ENCODE results near the gene RUNX3.

- no peak for TF ChIP-seq ASH2L (IDR thresholded peaks at IDR 0.05; ENCODE audit: low read length)
- no peak for TF ChIP-seq CTCF (IDR thresholded peaks at IDR 0.05; ENCODE audit: control extremely low read depth in 1 of 3, insufficient read depth in 1 of 3, low read depth in 1 of 3, low read length in 3 of 3)
- no peak for TF ChIP-seq TAF1 (IDR thresholded peaks at IDR 0.05; ENCODE audit: low read depth, low read length)
- TF ChIP-seq YY1 (IDR thresholded peaks at IDR 0.05; ENCODE audit: low read depth, low read length), result no peak
- TF ChIP-seq POLR2A (IDR thresholded peaks at IDR 0.05; ENCODE audit: control extremely low read depth in 1 of 2, low read depth in 2 of 2, low read length in 2 of 2), result no peak
- TF ChIP-seq BACH1 (IDR thresholded peaks at IDR 0.05; ENCODE audit: low read length), result no peak
- no peak for TF ChIP-seq CBX8 (IDR thresholded peaks at IDR 0.05; ENCODE audit: borderline replicate concordance, low read depth, low read length)
- no peak for TF ChIP-seq BCL11A (IDR thresholded peaks at IDR 0.05; ENCODE audit: low read depth in 2 of 2, low read length in 2 of 2)
- no peak for TF ChIP-seq RNF2 (IDR thresholded peaks at IDR 0.05; ENCODE audit: borderline replicate concordance, low read depth, low read length, missing control alignments, poor library complexity, severe bottlenecking)
- TF ChIP-seq ATF3 (IDR thresholded peaks at IDR 0.05; ENCODE audit: insufficient read depth, low read depth, low read length), result no peak
- TF ChIP-seq EZH2 (IDR thresholded peaks at IDR 0.05; ENCODE audit: low read depth, low read length, severe bottlenecking), result no peak
- TF ChIP-seq MAX (IDR thresholded peaks at IDR 0.05), result no peak
- no peak for TF ChIP-seq JUN (IDR thresholded peaks at IDR 0.05; ENCODE audit: low read depth, low read length)
- no peak for TF ChIP-seq EP300 (IDR thresholded peaks at IDR 0.05; ENCODE audit: borderline replicate concordance in 1 of 2, low read depth in 2 of 2, low read length in 2 of 2)
Observed at GRCh38 chr1:24892188-24893153, 37.6 kb downstream of the RUNX3 start.

Data from H1 (cell line).